CD4-positive, alpha-beta T cell treated with Interleukin-4 for 1 hour (primary cell): ENCODE measurements around the gene IL17REL.
A peak's percentile ranks its signal among the peaks of the same experiment; 100 is the strongest.

Experiments
- DNase-seq, 2 donors: peaks; one replicate each; pipeline ENCODE4 v3.0.0-alpha.2; 2020 to 2022

The IL17REL gene

GRCh38 chr22:50045211-50046018 lies 32.9 kb upstream of the IL17REL start:
- DNase-seq: no peak

GRCh38 chr22:50044485-50045118 lies 32.0 kb upstream of the IL17REL start:
- DNase-seq: no peak

- DNase-seq: no peak
Observed at GRCh38 chr22:50041361-50042065, 28.9 kb upstream of the IL17REL start.

- no peak for DNase-seq
Observed at GRCh38 chr22:50040717-50041116, 28.2 kb upstream of the IL17REL start.

GRCh38 chr22:50039669-50040443 lies 27.3 kb upstream of the IL17REL start:
- no peak for DNase-seq

GRCh38 chr22:50035976-50036724 lies 23.6 kb upstream of the IL17REL start:
- no peak for DNase-seq

GRCh38 chr22:50035131-50035881 lies 22.7 kb upstream of the IL17REL start:
- no peak for DNase-seq

- DNase-seq: no peak
Observed at GRCh38 chr22:50034126-50035081, 21.8 kb upstream of the IL17REL start.

GRCh38 chr22:50032941-50033601 lies 20.5 kb upstream of the IL17REL start:
- no peak for DNase-seq

- no peak for DNase-seq
Observed at GRCh38 chr22:50032109-50032871, 19.7 kb upstream of the IL17REL start.

GRCh38 chr22:50031189-50032091 lies 18.9 kb upstream of the IL17REL start:
- no peak for DNase-seq

- peak; percentile 83 to 84 for DNase-seq
Observed at GRCh38 chr22:50030297-50031188, 18.0 kb upstream of the IL17REL start.

- no peak for DNase-seq
Observed at GRCh38 chr22:50027639-50028537, 15.3 kb upstream of the IL17REL start.

GRCh38 chr22:50025993-50026392 lies 13.4 kb upstream of the IL17REL start:
- DNase-seq: no peak

- DNase-seq: no peak
Observed at GRCh38 chr22:50022171-50022819, 9.7 kb upstream of the IL17REL start.
